Cardiac fibroblast (primary cell): Measurements from ENCODE around the gene AP1AR.

Experiments used
- DNase-seq, 2 donors: peaks; one replicate each; pipeline versions ENCODE4 v3.0.0 to v3.0.0-alpha.2; 2010; ENCODE audit warnings: low read depth in 2 of 2
- H3K4me3 ChIP-seq, 2 donors: replicated peaks in 1 of 2; 1 replicate in 1 of 2; 2 replicates in 1 of 2; pipeline ENCODE4 v1.5.1; 2011; ENCODE audit warnings: low read depth in 2 of 2, low read length in 2 of 2, mild to moderate bottlenecking in 2 of 2, moderate library complexity in 1 of 2
- CTCF ChIP-seq: IDR thresholded peaks from one replicate; pipeline ENCODE4 v1.5.1; 2011; ENCODE audit warnings: low read depth, mild to moderate bottlenecking, low read length, inconsistent platforms

Gene AP1AR

GRCh38 chr4:112225157-112225556 is 6.4 kb upstream of the AP1AR start:
- no peak for DNase-seq
- no peak overlapping the region for H3K4me3 ChIP-seq
- TF ChIP-seq CTCF = no peak

DNA sequence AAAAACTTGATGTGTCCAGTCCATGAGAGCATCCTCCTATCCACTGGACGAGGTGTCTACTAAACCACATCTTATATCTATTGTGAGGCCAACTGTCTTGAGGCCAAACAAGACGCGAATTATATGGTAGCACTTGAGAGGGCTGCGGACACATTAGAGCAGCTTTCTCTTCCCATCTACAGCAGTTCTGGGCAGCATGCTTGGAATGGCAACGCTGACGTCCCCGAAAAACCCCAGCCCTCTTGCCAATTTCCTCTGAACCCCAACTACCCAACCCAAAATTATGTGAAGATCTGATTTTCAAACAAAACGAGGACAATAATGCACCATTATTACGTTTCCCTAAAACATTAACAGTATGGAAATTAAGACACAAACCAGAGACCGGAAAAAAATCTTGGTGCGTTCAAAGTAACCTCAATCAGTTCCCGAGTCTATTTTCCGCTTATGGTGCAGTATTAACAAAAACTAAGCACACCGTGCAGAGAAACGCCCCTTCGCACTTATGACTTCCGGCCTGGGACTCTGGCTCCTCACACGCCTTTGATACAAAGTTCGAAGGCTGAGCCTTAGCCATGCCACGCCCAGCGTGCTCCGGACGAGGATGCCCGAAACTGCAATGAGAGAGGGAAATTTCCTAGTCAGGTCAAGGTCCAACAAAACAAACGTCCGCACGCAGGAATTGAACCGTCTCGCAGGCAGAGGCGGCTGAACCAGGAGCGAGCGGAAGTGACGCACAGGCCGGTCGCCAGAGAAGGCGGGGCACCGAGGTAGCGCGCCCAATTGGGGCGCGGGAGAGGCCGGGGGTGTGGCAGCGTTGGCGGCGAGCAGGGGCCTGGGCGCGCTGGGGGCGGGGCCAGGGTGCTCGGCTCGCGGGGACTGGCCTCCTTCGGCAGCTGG is 458 bp upstream of the AP1AR start:
- DNase-seq = peak; percentile 97 to 98
- H3K4me3 ChIP-seq = peak overlapping the region; percentile 91 to 99
- TF ChIP-seq CTCF = no peak

DNA sequence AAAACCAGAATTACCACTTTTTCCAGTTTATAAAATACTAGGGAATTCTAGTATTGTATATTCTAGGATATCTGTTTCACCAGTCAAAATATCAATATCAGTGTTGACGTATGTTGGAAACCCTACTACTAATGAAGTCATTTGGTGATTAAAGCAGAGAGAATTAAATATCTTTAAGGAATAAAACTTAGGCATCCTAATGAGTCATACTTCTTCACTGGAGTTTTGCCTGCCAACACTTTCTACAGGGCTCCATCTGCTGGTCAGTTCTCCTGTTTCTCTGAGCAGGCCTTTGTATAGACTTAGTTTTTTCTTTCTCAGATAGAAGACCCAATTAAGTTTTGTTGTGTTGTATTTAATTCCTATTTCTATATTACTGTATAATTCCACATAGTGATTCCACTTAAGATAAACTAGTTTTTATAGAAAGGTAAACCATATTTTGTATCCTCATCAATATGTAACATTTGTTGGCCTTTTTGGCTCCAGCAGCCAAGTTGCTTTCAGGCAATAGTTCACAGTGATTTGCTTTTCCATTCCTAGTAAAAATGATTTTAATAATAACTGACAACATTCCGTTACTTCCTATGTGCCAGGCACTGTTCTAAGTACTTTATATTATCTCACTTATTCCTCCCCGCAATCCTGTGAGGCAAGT is 3.5 kb downstream of the AP1AR start:
- DNase-seq = peak; percentile 90 to 93
- peak; percentile 75 for TF ChIP-seq CTCF

DNA sequence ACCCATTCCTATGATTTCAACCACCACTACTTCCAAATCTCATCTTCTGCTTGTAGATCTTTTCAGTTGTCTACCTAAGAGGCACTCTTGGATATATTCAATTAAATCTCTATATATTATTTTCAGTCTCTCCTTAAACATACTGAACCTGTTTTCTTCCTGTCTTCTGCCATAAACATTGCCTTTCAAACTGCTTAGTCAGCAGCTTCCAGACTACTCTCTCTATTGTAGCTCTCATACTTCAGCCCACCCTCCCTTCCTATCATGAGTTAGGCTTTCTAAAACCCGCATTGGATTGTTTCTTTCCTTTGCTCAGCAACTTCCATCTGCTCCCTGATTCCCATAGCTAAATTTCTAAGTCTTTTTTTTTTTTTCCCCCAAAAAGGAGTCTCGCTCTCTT is 4.5 kb downstream of the AP1AR start:
- no peak overlapping the region for H3K4me3 ChIP-seq
- no peak for TF ChIP-seq CTCF
- DNase-seq = no peak

More for the DNA sequence above, 3.5 kb downstream of the AP1AR start:
- H3K4me3 ChIP-seq = no peak overlapping the region

GRCh38 chr4:112238833-112239232 is 7.2 kb downstream of the AP1AR start:
- no peak for TF ChIP-seq CTCF
- H3K4me3 ChIP-seq = no peak overlapping the region
- DNase-seq = no peak

GRCh38 chr4:112245383-112245782 is 13.8 kb downstream of the AP1AR start:
- DNase-seq = peak in 1 of 2 donors; percentile 18
- peak; percentile 30 for TF ChIP-seq CTCF
- H3K4me3 ChIP-seq = no peak overlapping the region
